GM12878 (cell line): ENCODE data around the gene OSBPL2. TPM values are rescaled to one million over a fixed set of nuclear protein-coding genes. Genes with fewer than 3 reads are reported as not detected.

ENCODE experiments used
- CREM ChIP-seq: IDR thresholded peaks from 2 replicates; pipeline ENCODE4 v1.6.1; 2014; ENCODE audit warnings: antibody characterized with exemption, low read depth
- DPF2 ChIP-seq: fragments of 450-650 bp; IDR thresholded peaks from 2 replicates; pipeline ENCODE4 v1.6.1; 2017; ENCODE audit warnings: mild to moderate bottlenecking
- ELK1 ChIP-seq: IDR thresholded peaks from 2 replicates; pipeline ENCODE4 v1.6.1; 2012; ENCODE audit warnings: low read depth, low read length, improper control_type of control experiment
- GATAD2B ChIP-seq: fragments of 450-650 bp; conservative IDR thresholded peaks from 2 replicates; pipeline ENCODE4 v1.6.1; 2017; ENCODE audit warnings: low read depth, mild to moderate bottlenecking, moderate library complexity
- MYB ChIP-seq: fragments of 150-350 bp; IDR thresholded peaks from 2 replicates; pipeline ENCODE4 v1.6.1; 2014; ENCODE audit warnings: mild to moderate bottlenecking, low read depth, low read length, borderline replicate concordance
- NR2C1 ChIP-seq: fragments of 450-650 bp; IDR thresholded peaks from 2 replicates; pipeline ENCODE4 v1.6.1; 2017; ENCODE audit warnings: antibody characterized with exemption, mild to moderate bottlenecking, moderate library complexity
- PKNOX1 ChIP-seq: fragments of 450-650 bp; IDR thresholded peaks from 2 replicates; pipeline ENCODE4 v1.6.1; 2016; ENCODE audit warnings: mild to moderate bottlenecking
- POU2F2 ChIP-seq: IDR thresholded peaks from 3 replicates; pipeline ENCODE4 v1.6.1; 2011; ENCODE audit warnings: low read depth, mild to moderate bottlenecking, low read length, borderline replicate concordance
- RAD51 ChIP-seq: fragments of 450-650 bp; IDR thresholded peaks from 2 replicates; pipeline ENCODE4 v1.6.1; 2016; ENCODE audit warnings: moderate library complexity, mild to moderate bottlenecking, inconsistent platforms
- RCOR1 ChIP-seq: conservative IDR thresholded peaks from 2 replicates; pipeline ENCODE4 v1.6.1; 2012; ENCODE audit warnings: low read depth, low read length, improper control_type of control experiment
- SIN3A ChIP-seq: IDR thresholded peaks from 2 replicates; pipeline ENCODE4 v1.6.1; 2012; ENCODE audit warnings: low read depth, low read length, improper control_type of control experiment
- SIX5 ChIP-seq: IDR thresholded peaks from 2 replicates; pipeline ENCODE4 v1.6.1; 2011; ENCODE audit warnings: mild to moderate bottlenecking, low read depth, low read length, moderate library complexity; ENCODE audit not compliant: severe bottlenecking
- USF2 ChIP-seq: IDR thresholded peaks from 2 replicates; pipeline ENCODE4 v1.6.1; 2011; ENCODE audit warnings: low read depth, low read length, improper control_type of control experiment, borderline replicate concordance
- WRNIP1 ChIP-seq: IDR thresholded peaks from 2 replicates; pipeline ENCODE4 v1.6.1; 2011; ENCODE audit warnings: low read depth, low read length, improper control_type of control experiment, borderline replicate concordance
- ZZZ3 ChIP-seq: IDR thresholded peaks from 2 replicates; pipeline ENCODE4 v1.6.1; 2011; ENCODE audit warnings: low read depth; ENCODE audit not compliant: control insufficient read depth, insufficient read length
- polyA plus RNA-seq, 11 experiments: library from polyadenylated mRNA; depleted of rRNA in 4 of 11; unstranded in 6 of 11; stranded (reverse) in 5 of 11; fragments of >200 nt; fragmentation: Nextera tagmentation in 4 of 11; fragmentation: Illumina TruSeq in 1 of 11; extraction: Ambion mirVana in 4 of 11; extraction: Trizol in 1 of 11; gene quantifications; 1 replicate in 1 of 11; 2 replicates in 10 of 11; pipeline versions ENCODE4 v1.2.1 to v1.2.3, GENCODE V29; 2011 to 2016; ENCODE audit warnings: inconsistent platforms in 2 of 11, missing spikeins in 2 of 11, low read depth in 1 of 11
- total RNA-seq, 4 experiments: library from RNA; depleted of rRNA in 3 of 4; stranded (reverse); fragments of >200 nt in 3 of 4; fragmentation: Illumina TruSeq in 1 of 4; extraction: Trizol in 1 of 4; gene quantifications; 2 replicates each; pipeline versions ENCODE4 v1.2.1 to v1.2.3, GENCODE V29; 2013 to 2021
- TF ChIP-seq, protein P1 (sequence below): IDR thresholded peaks from 2 replicates; pipeline ENCODE4 v1.6.1; 2011; ENCODE audit warnings: mild to moderate bottlenecking, low read depth, low read length, moderate library complexity; ENCODE audit not compliant: insufficient replicate concordance
- TF ChIP-seq, protein P2 (sequence below): IDR thresholded peaks from 2 replicates; pipeline ENCODE4 v1.6.1; 2012; ENCODE audit warnings: low read length, inconsistent platforms
- TF ChIP-seq, protein P3 (sequence below): IDR thresholded peaks from 2 replicates; pipeline ENCODE4 v1.6.1; 2012; ENCODE audit warnings: mild to moderate bottlenecking, low read depth, low read length

OSBPL2 gene
- total and polyA plus RNA-seq, 10 of the 15 experiments (the other 5 are each of a cell fraction or from before 2014, with no cell fraction given), result 2.8 to 22.3 (median 14.7) TPM

DNA sequence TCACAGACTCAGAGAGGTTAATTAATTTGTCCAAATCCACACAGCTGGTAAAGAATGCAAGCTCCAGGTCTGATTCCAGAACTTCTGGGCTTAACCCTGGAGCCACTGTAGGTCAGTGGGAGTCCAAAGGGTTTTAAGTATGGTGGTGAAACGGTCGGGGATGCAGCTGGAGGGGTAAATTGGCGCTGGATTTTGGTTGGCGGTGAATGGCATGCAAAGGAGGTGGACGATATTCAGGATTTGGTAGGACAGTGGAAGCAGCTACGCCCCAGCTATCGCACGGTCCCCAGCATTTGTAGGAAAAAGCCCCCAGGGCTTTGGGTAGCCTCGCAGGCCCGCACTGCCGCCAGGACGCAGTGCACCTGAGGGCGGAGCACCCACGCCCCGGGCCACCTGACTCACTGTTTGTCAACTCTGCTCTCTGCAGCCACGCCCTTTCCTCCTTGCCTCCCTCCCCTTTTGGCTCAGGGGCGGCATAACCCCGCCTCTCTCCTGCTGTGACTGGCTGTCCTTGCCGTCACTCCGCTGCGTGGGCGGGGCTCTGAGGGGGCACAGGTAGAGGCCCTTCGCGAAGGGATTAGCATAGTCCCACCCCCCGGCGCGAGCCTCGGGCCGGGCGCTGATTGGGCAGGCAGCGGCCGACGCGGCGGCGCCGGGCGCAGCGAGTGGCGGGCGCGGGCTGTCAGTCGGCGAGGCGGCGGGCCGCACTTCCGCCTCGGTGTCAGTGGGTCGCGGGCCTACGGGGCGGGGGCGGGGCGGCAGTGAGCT lies at the start of gene OSBPL2 (continued):
- no peak for TF ChIP-seq RCOR1
- TF ChIP-seq CREM, result peak; percentile 78
- peak; percentile 76 for TF ChIP-seq NR2C1
- peak; percentile 74; the same call in 1 of the 2 replicates for TF ChIP-seq WRNIP1
- TF ChIP-seq, protein P1, sequence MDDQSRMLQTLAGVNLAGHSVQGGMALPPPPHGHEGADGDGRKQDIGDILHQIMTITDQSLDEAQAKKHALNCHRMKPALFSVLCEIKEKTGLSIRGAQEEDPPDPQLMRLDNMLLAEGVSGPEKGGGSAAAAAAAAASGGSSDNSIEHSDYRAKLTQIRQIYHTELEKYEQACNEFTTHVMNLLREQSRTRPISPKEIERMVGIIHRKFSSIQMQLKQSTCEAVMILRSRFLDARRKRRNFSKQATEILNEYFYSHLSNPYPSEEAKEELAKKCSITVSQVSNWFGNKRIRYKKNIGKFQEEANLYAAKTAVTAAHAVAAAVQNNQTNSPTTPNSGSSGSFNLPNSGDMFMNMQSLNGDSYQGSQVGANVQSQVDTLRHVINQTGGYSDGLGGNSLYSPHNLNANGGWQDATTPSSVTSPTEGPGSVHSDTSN, result peak; percentile 97
- TF ChIP-seq SIN3A, result peak; percentile 77; the same call in 1 of the 2 replicates
- peak; percentile 100 for TF ChIP-seq DPF2
- TF ChIP-seq RAD51, result peak; percentile 87
- TF ChIP-seq, protein P2, sequence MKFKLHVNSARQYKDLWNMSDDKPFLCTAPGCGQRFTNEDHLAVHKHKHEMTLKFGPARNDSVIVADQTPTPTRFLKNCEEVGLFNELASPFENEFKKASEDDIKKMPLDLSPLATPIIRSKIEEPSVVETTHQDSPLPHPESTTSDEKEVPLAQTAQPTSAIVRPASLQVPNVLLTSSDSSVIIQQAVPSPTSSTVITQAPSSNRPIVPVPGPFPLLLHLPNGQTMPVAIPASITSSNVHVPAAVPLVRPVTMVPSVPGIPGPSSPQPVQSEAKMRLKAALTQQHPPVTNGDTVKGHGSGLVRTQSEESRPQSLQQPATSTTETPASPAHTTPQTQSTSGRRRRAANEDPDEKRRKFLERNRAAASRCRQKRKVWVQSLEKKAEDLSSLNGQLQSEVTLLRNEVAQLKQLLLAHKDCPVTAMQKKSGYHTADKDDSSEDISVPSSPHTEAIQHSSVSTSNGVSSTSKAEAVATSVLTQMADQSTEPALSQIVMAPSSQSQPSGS, result no peak
- TF ChIP-seq, protein P3, sequence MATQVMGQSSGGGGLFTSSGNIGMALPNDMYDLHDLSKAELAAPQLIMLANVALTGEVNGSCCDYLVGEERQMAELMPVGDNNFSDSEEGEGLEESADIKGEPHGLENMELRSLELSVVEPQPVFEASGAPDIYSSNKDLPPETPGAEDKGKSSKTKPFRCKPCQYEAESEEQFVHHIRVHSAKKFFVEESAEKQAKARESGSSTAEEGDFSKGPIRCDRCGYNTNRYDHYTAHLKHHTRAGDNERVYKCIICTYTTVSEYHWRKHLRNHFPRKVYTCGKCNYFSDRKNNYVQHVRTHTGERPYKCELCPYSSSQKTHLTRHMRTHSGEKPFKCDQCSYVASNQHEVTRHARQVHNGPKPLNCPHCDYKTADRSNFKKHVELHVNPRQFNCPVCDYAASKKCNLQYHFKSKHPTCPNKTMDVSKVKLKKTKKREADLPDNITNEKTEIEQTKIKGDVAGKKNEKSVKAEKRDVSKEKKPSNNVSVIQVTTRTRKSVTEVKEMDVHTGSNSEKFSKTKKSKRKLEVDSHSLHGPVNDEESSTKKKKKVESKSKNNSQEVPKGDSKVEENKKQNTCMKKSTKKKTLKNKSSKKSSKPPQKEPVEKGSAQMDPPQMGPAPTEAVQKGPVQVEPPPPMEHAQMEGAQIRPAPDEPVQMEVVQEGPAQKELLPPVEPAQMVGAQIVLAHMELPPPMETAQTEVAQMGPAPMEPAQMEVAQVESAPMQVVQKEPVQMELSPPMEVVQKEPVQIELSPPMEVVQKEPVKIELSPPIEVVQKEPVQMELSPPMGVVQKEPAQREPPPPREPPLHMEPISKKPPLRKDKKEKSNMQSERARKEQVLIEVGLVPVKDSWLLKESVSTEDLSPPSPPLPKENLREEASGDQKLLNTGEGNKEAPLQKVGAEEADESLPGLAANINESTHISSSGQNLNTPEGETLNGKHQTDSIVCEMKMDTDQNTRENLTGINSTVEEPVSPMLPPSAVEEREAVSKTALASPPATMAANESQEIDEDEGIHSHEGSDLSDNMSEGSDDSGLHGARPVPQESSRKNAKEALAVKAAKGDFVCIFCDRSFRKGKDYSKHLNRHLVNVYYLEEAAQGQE, result no peak
- TF ChIP-seq MYB, result no peak
- peak; percentile 92; the same call in 2 of the 3 replicates for TF ChIP-seq POU2F2
- 0 out of 2 replicates have a peak, but pooled peaks have one; percentile 46 for TF ChIP-seq GATAD2B
- no peak for TF ChIP-seq SIX5
- peak; percentile 52; the same call in 1 of the 2 replicates for TF ChIP-seq ELK1
- peak; percentile 99 for TF ChIP-seq PKNOX1
- peak; percentile 68 for TF ChIP-seq USF2
- no peak for TF ChIP-seq ZZZ3
